Neuronal stem cell (in vitro differentiated cells): ENCODE results near the gene SURF2.

Experiments
- DNase-seq: peaks from one replicate; pipeline ENCODE4 v3.0.0-alpha.2; 2013; ENCODE audit warnings: low spot score
- H2AFZ ChIP-seq: one replicate; pipeline ENCODE4 v1.6.1; 2013; ENCODE audit warnings: mild to moderate bottlenecking, low read length, inconsistent platforms
- H2AK5ac ChIP-seq: 2 replicates; pipeline ENCODE4 v1.6.1; 2013; ENCODE audit warnings: low read depth, mild to moderate bottlenecking, inconsistent platforms, low read length, moderate library complexity, mixed read lengths
- H2BK120ac ChIP-seq: 2 replicates; pipeline ENCODE4 v1.6.1; 2013; ENCODE audit warnings: low read depth, mild to moderate bottlenecking, inconsistent platforms, low read length, moderate library complexity, mixed read lengths
- H2BK12ac ChIP-seq: one replicate; pipeline ENCODE4 v1.6.1; 2013; ENCODE audit warnings: low read length, inconsistent platforms
- H2BK15ac ChIP-seq: 2 replicates; pipeline ENCODE4 v1.6.1; 2013; ENCODE audit warnings: mild to moderate bottlenecking, low read length, inconsistent platforms, mixed read lengths
- H2BK5ac ChIP-seq: one replicate; pipeline ENCODE4 v1.6.1; 2013; ENCODE audit warnings: inconsistent platforms, mild to moderate bottlenecking, low read length, moderate library complexity
- H3K14ac ChIP-seq: one replicate; pipeline ENCODE4 v1.6.1; 2013; ENCODE audit warnings: low read length, inconsistent platforms
- H3K18ac ChIP-seq: 2 replicates; pipeline ENCODE4 v1.6.1; 2013; ENCODE audit warnings: low read length, inconsistent platforms
- H3K23ac ChIP-seq: 2 replicates; pipeline ENCODE4 v1.6.1; 2013; ENCODE audit warnings: low read depth, mild to moderate bottlenecking, mixed read lengths, low read length, inconsistent platforms; ENCODE audit not compliant: poor library complexity
- H3K27ac ChIP-seq: replicated peaks from 3 replicates; pipeline ENCODE4 v1.5.1; 2013; ENCODE audit warnings: low read length, inconsistent platforms
- H3K27me3 ChIP-seq, 3 experiments: 2 replicates each; pipeline ENCODE4 v1.6.1; 2013; ENCODE audit warnings: low read length in 3 of 3, mild to moderate bottlenecking in 2 of 3, inconsistent platforms in 1 of 3, low read depth in 1 of 3, mixed read lengths in 1 of 3, moderate library complexity in 1 of 3; ENCODE audit not compliant: control insufficient read depth in 3 of 3, insufficient read depth in 3 of 3
- H3K36me3 ChIP-seq, 2 donors: replicated peaks in 1 of 2; 2 replicates each; pipeline ENCODE4 v1.6.1; 2013; ENCODE audit warnings: low read length in 2 of 2; ENCODE audit not compliant: control insufficient read depth in 2 of 2, insufficient read depth in 2 of 2
- H3K4ac ChIP-seq: 2 replicates; pipeline ENCODE4 v1.6.1; 2013; ENCODE audit warnings: inconsistent platforms, mild to moderate bottlenecking, low read length, moderate library complexity
- H3K4me1 ChIP-seq, 2 donors: 1 replicate in 1 of 2; 2 replicates in 1 of 2; pipeline ENCODE4 v1.6.1; 2013; ENCODE audit warnings: low read length in 2 of 2, low read depth in 1 of 2; ENCODE audit not compliant: control insufficient read depth in 2 of 2, insufficient read depth in 1 of 2
- H3K4me2 ChIP-seq: one replicate; pipeline ENCODE4 v1.6.1; 2013; ENCODE audit warnings: mild to moderate bottlenecking, low read length, inconsistent platforms; ENCODE audit not compliant: insufficient read depth, poor library complexity, severe bottlenecking
- H3K4me3 ChIP-seq, 2 donors: 2 replicates each; pipeline ENCODE4 v1.5.1; 2013; ENCODE audit warnings: low read length in 2 of 2, mild to moderate bottlenecking in 2 of 2, inconsistent platforms in 1 of 2, moderate library complexity in 1 of 2
- H3K79me1 ChIP-seq: one replicate; pipeline ENCODE4 v1.6.1; 2013; ENCODE audit warnings: low read depth, mild to moderate bottlenecking, inconsistent platforms, low read length, moderate library complexity
- H3K9ac ChIP-seq: one replicate; pipeline ENCODE4 v1.6.1; 2013; ENCODE audit warnings: mild to moderate bottlenecking, low read depth, low read length, inconsistent platforms; ENCODE audit not compliant: poor library complexity
- H3K9me3 ChIP-seq, 2 donors: replicated peaks in 1 of 2; 2 replicates each; pipeline versions ENCODE3 to v1.6.1; 2013; ENCODE audit warnings: low read length in 2 of 2, mild to moderate bottlenecking in 2 of 2, inconsistent platforms in 1 of 2, low read depth in 1 of 2, mixed read lengths in 1 of 2, moderate library complexity in 1 of 2; ENCODE audit not compliant: control insufficient read depth in 2 of 2, insufficient read depth in 1 of 2
- H4K8ac ChIP-seq: one replicate; pipeline ENCODE4 v1.6.1; 2013; ENCODE audit warnings: low read depth, mild to moderate bottlenecking, inconsistent platforms, low read length, moderate library complexity
- H4K91ac ChIP-seq: one replicate; pipeline ENCODE4 v1.6.1; 2013; ENCODE audit warnings: low read length, low read depth, mild to moderate bottlenecking, inconsistent platforms; ENCODE audit not compliant: poor library complexity
- WGBS, 2 donors: extraction: QIAGEN DNeasy Blood & Tissue Kit; methylation state at CpG; one replicate each; pipeline ENCODE4 v1.1.7; 2013; ENCODE audit warnings: missing lambda C conversion rate in 2 of 2, mixed read lengths in 1 of 2; ENCODE audit not compliant: insufficient read length in 2 of 2, insufficient replicate concordance in 1 of 2; ENCODE audit errors: extremely low coverage in 2 of 2; 5-methylcytosine and 5-hydroxymethylcytosine counted together

The SURF2 gene

GRCh38 chr9:133360400-133361393, 4.3 kb downstream of the SURF2 start:
- Histone ChIP-seq H3K36me3 (peaks cover 43 to 82% of the 10 kb centered on the region in 2 donors), H3K18ac (no peak overlapping the region), H2AFZ (no peak overlapping the region), H4K91ac (no peak overlapping the region), H2AK5ac (no peak overlapping the region), H2BK120ac (no peak overlapping the region), H3K23ac (no peak overlapping the region), H3K4me2 (no peak overlapping the region), H3K27ac (no peak overlapping the region), H3K9me3 (no peaks in the 10 kb centered on the region), H3K4ac (no peak overlapping the region), H3K4me3 (no peak overlapping the region), H2BK12ac (no peak overlapping the region), H3K9ac (no peak overlapping the region), H2BK15ac (no peak overlapping the region), H3K4me1 (peaks cover 4 to 10% of the 10 kb centered on the region in 2 donors), H3K14ac (no peak overlapping the region), H3K79me1 (peaks cover 17% of the 10 kb centered on the region), H3K27me3 (no peaks in the 10 kb centered on the region), H4K8ac (no peak overlapping the region), H2BK5ac (no peak overlapping the region)
- WGBS, 2 donors: no CpG with 5 or more reads among the region's 21 CpGs
- no peak for DNase-seq

GRCh38 chr9:133361507-133362092, 5.2 kb downstream of the SURF2 start:
- Histone ChIP-seq H2BK12ac (no peak overlapping the region), H2AK5ac (no peak overlapping the region), H4K91ac (no peak overlapping the region), H3K4me1 (peaks cover 4 to 6% of the 10 kb centered on the region in 2 donors), H3K27me3 (no peaks in the 10 kb centered on the region), H2BK5ac (no peak overlapping the region), H3K18ac (no peak overlapping the region), H3K23ac (no peak overlapping the region), H2BK15ac (no peak overlapping the region), H2AFZ (no peak overlapping the region), H3K9ac (no peak overlapping the region), H3K79me1 (peaks cover 16% of the 10 kb centered on the region), H3K4me3 (no peak overlapping the region), H4K8ac (no peak overlapping the region), H3K36me3 (peaks cover 50 to 91% of the 10 kb centered on the region in 2 donors), H3K27ac (no peak overlapping the region), H3K9me3 (no peaks in the 10 kb centered on the region), H3K4me2 (no peak overlapping the region), H3K14ac (no peak overlapping the region), H2BK120ac (no peak overlapping the region), H3K4ac (no peak overlapping the region)
- no CpG with 5 or more reads among the region's 13 CpGs for WGBS, 2 donors
- no peak for DNase-seq

GRCh38 chr9:133362359-133363044, 6.2 kb downstream of the SURF2 start:
- Histone ChIP-seq H3K4me2 (no peak overlapping the region), H3K4me1 (peaks cover 0 to under 1% of the 10 kb centered on the region in 2 donors), H3K9me3 (no peaks in the 10 kb centered on the region), H2BK120ac (no peak overlapping the region), H3K23ac (no peak overlapping the region), H2BK12ac (no peak overlapping the region), H2BK5ac (no peak overlapping the region), H3K4ac (no peak overlapping the region), H3K27ac (no peak overlapping the region), H2AK5ac (no peak overlapping the region), H3K18ac (no peak overlapping the region), H3K36me3 (peaks cover 59 to 98% of the 10 kb centered on the region in 2 donors), H3K4me3 (no peak overlapping the region), H3K14ac (no peak overlapping the region), H4K91ac (no peak overlapping the region), H2AFZ (no peak overlapping the region), H3K9ac (no peak overlapping the region), H4K8ac (no peak overlapping the region), H3K27me3 (no peaks in the 10 kb centered on the region), H2BK15ac (no peak overlapping the region), H3K79me1 (peaks cover 14% of the 10 kb centered on the region)
- no CpG with 5 or more reads among the region's 15 CpGs for WGBS, 2 donors
- DNase-seq: no peak

GRCh38 chr9:133366435-133366834, 10.1 kb downstream of the SURF2 start:
- no peak for DNase-seq
- no peak overlapping the region for H3K23ac ChIP-seq
- H3K4me2 ChIP-seq: no peak overlapping the region
- H4K91ac ChIP-seq: no peak overlapping the region
- no peak overlapping the region for H2BK5ac ChIP-seq
- no peak overlapping the region for H2BK15ac ChIP-seq
- H3K27me3 ChIP-seq: no peaks in the 10 kb centered on the region
- no peak overlapping the region for H2BK12ac ChIP-seq
- H2AK5ac ChIP-seq: no peak overlapping the region
- H3K9me3 ChIP-seq: no peaks in the 10 kb centered on the region
- H3K27ac ChIP-seq: no peak overlapping the region
- no peak overlapping the region for H3K9ac ChIP-seq
- H3K4me3 ChIP-seq: no peak overlapping the region
- no peak overlapping the region for H2BK120ac ChIP-seq
- H2AFZ ChIP-seq: no peak overlapping the region
- no CpG with 5 or more reads among the region's 11 CpGs for WGBS, 2 donors
- H3K18ac ChIP-seq: no peak overlapping the region
- no peaks in the 10 kb centered on the region for H3K4me1 ChIP-seq
- no peak overlapping the region for H3K4ac ChIP-seq
- H3K79me1 ChIP-seq: peaks cover 30% of the 10 kb centered on the region
- H4K8ac ChIP-seq: no peak overlapping the region
- H3K14ac ChIP-seq: no peak overlapping the region
- peaks cover 60 to 96% of the 10 kb centered on the region in 2 donors for H3K36me3 ChIP-seq
